Transverse colon (tissue), 4 donors: ENCODE measurements around the gene MT1E. TPM values are rescaled to one million over a fixed set of nuclear protein-coding genes. Genes with fewer than 3 reads are reported as not detected.
A peak's percentile ranks its signal among the peaks of the same experiment; 100 is the strongest.

Experiments
- DNase-seq: peaks from one replicate; pipeline ENCODE4 v3.0.0-alpha.2; 2019
- H3K27ac ChIP-seq, 4 donors: fragments of 200-600 bp; sonication (generic); 2 replicates each; pipeline ENCODE4 v1.5.1; 2016 to 2018; ENCODE audit warnings: inconsistent platforms in 4 of 4
- H3K27me3 ChIP-seq: fragments of 200-600 bp; sonication (generic); 2 replicates; pipeline ENCODE4 v1.5.1; 2017; ENCODE audit warnings: inconsistent platforms
- H3K36me3 ChIP-seq, 4 donors: fragments of 200-600 bp; sonication (generic); 2 replicates each; pipeline ENCODE4 v1.5.1; 2017 to 2019; ENCODE audit warnings: inconsistent platforms in 4 of 4
- H3K4me1 ChIP-seq, 4 donors: fragments of 200-600 bp; sonication (generic); 2 replicates each; pipeline ENCODE4 v1.5.1; 2017 to 2020; ENCODE audit warnings: inconsistent platforms in 4 of 4
- H3K4me3 ChIP-seq, 4 donors: fragments of 200-600 bp; sonication (generic); 1 replicate in 1 of 4; 2 replicates in 3 of 4; pipeline versions ENCODE4 v1.5.1 to v1.6.1; 2017 to 2019; ENCODE audit warnings: inconsistent platforms in 4 of 4
- H3K9me3 ChIP-seq, 2 donors: fragments of 200-600 bp; sonication (generic); 2 replicates each; pipeline ENCODE4 v1.5.1; 2017 to 2019; ENCODE audit warnings: inconsistent platforms in 2 of 2
- CTCF ChIP-seq, 5 experiments: fragments of 200-600 bp in 3 of 5; fragments of 450-650 bp in 2 of 5; sonication (generic) in 3 of 5; IDR thresholded peaks; 1 replicate in 2 of 5; 2 replicates in 3 of 5; pipeline ENCODE4 v1.5.1; 2016 to 2017; ENCODE audit warnings: antibody characterized with exemption in 5 of 5, inconsistent platforms in 3 of 5, mild to moderate bottlenecking in 2 of 5, moderate library complexity in 1 of 5
- EP300 ChIP-seq: sonication (generic); formaldehyde crosslinking; IDR thresholded peaks from one replicate; pipeline ENCODE4 v1.6.1; 2017; ENCODE audit warnings: antibody characterized with exemption, low read depth
- POLR2A ChIP-seq: fragments of 450-650 bp; IDR thresholded peaks from one replicate; pipeline ENCODE4 v1.6.1; 2016; ENCODE audit warnings: antibody characterized with exemption, mild to moderate bottlenecking, moderate library complexity
- POLR2AphosphoS5 ChIP-seq, 3 donors: sonication (generic); formaldehyde crosslinking; IDR thresholded peaks; one replicate each; pipeline ENCODE4 v1.6.1; 2016; ENCODE audit warnings: antibody characterized with exemption in 3 of 3
- WGBS, 2 donors: methylation state at CpG; one replicate each; pipeline ENCODE4 v1.1.5; 2018; ENCODE audit warnings: low coverage in 1 of 2; 5-methylcytosine and 5-hydroxymethylcytosine counted together
- in situ Hi-C, 4 donors: fragments of 200-750 bp; cut with MboI; loops; one replicate each; pipeline versions ENCODE4 v1.15.0 to v1.15.1; 2017; ENCODE audit warnings: low sequenced_read_pairs in 3 of 4, low pct_ligation_motif_present in 1 of 4, low pct_unique_long_range_greater_than_20kb in 1 of 4
- intact Hi-C: fragments of 100-400 bp; cut with DNase I; formaldehyde crosslinking; loops from one replicate; pipeline ENCODE4 v1.15.1; 2023; ENCODE audit warnings: low total_unique reads
- total RNA-seq, 4 donors: library from RNA; depleted of rRNA; stranded (reverse); fragments of >200 nt; gene quantifications; one replicate each; pipeline ENCODE4 v1.1.0, GENCODE V29; 2016

Gene MT1E
- total RNA-seq, 4 donors from 2014 or later: 109 to 1,058 (median 257) TPM

- H3K4me1 ChIP-seq: peaks cover 0 to 22% (median 17%) of the 10 kb centered on the region in 4 donors
- TF ChIP-seq EP300 (no peak), CTCF (IDR thresholded peaks at IDR 0.05) (no peak), POLR2A (no peak), POLR2AphosphoS5 (IDR thresholded peaks at IDR 0.05) (no peak)
- DNase-seq: no peak
- intact Hi-C loops (no loop called here), in situ Hi-C loops (no loop called here)
- WGBS, 2 donors: 97 to 100% methylated on average over 2 of the region's 2 CpGs
- peaks cover 4% of the 10 kb centered on the region for H3K27me3 ChIP-seq
- H3K9me3 ChIP-seq: no peaks in the 10 kb centered on the region
- no peak overlapping the region for H3K4me3 ChIP-seq
- H3K36me3 ChIP-seq: no peaks in the 10 kb centered on the region
- no peak overlapping the region for H3K27ac ChIP-seq
These were observed 1.9 kb upstream of the MT1E start for GRCh38 chr16:56623637-56624036.

DNA sequence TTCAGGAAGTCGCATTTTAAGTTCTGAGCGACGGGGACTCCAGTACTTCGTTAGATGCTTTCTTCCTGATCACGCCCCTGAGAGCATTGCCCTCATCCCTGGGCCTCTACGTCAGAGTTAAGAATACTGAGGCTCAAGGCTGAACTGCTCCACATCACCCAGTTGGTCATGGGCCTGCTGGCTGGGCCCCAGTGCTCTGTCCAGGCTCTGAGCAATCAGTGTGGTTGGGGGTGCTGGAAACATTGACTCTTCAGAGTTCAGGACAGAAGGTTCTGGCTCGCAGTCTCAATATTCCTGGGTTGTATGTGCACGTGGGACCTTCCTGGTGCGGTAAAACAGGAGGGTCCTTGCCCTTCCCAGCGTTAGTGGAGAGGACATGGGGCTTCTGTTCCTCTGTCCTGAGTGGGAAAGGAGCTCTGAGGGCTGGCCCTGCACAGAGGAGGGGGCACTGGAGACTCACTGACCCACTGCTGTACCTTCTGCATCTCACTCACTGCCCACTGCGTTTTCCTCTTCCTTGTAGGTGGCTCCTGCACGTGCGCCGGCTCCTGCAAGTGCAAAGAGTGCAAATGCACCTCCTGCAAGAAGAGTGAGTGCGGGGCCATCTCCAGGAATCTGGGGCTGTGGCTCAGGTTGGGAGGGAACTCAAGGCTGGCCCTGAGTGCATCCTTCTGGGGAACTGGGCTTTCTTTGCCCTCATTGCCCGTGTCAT lies 518 bp downstream of the MT1E start:
- Histone ChIP-seq H3K9me3 (no peaks in the 10 kb centered on the region), H3K36me3 (no peaks in the 10 kb centered on the region), H3K27me3 (no peaks in the 10 kb centered on the region), H3K27ac (peak overlapping the region; percentile 85 to 90 (median 90)), H3K4me3 (peak overlapping the region; percentile 38 to 61 (median 54)), H3K4me1 (peaks cover 0 to 22% (median 17%) of the 10 kb centered on the region in 4 donors)
- 22% methylated on average over 16 of the region's 16 CpGs; no CpG with 5 or more reads in 1 of the 2 donors for WGBS, 2 donors
- in situ Hi-C loops (no loop called here), intact Hi-C loops (loop anchor here (2.0 to 5.0 kb wide), 2 partner anchors 17 to 56 kb away; partner anchors contain the start of genes MT1X and MT2A)
- TF ChIP-seq EP300 (peak; percentile 62), POLR2AphosphoS5 (IDR thresholded peaks at IDR 0.05) (no peak), POLR2A (peak; percentile 4), CTCF (IDR thresholded peaks at IDR 0.05) (no peak)
- DNase-seq: peak; percentile 56

GRCh38 chr16:56626685-56627084 lies 1.1 kb downstream of the MT1E start:
- Histone ChIP-seq H3K27me3 (peaks cover 2% of the 10 kb centered on the region), H3K4me3 (peak overlapping the region; percentile 38 to 61 (median 54)), H3K36me3 (no peaks in the 10 kb centered on the region), H3K9me3 (no peaks in the 10 kb centered on the region), H3K4me1 (peaks cover 0 to 23% (median 18%) of the 10 kb centered on the region in 4 donors), H3K27ac (peak overlapping the region; percentile 85 to 90 (median 90))
- in situ Hi-C loops (no loop called here), intact Hi-C loops (loop anchor here (2.0 to 5.0 kb wide), 2 partner anchors 18 to 56 kb away; partner anchors contain the start of genes MT1X and MT2A)
- TF ChIP-seq EP300 (no peak), CTCF (IDR thresholded peaks at IDR 0.05) (no peak), POLR2A (no peak), POLR2AphosphoS5 (IDR thresholded peaks at IDR 0.05) (no peak)
- no peak for DNase-seq
- WGBS, 2 donors: 37 to 53% methylated on average over 4 to 7 of the region's 7 CpGs

DNA sequence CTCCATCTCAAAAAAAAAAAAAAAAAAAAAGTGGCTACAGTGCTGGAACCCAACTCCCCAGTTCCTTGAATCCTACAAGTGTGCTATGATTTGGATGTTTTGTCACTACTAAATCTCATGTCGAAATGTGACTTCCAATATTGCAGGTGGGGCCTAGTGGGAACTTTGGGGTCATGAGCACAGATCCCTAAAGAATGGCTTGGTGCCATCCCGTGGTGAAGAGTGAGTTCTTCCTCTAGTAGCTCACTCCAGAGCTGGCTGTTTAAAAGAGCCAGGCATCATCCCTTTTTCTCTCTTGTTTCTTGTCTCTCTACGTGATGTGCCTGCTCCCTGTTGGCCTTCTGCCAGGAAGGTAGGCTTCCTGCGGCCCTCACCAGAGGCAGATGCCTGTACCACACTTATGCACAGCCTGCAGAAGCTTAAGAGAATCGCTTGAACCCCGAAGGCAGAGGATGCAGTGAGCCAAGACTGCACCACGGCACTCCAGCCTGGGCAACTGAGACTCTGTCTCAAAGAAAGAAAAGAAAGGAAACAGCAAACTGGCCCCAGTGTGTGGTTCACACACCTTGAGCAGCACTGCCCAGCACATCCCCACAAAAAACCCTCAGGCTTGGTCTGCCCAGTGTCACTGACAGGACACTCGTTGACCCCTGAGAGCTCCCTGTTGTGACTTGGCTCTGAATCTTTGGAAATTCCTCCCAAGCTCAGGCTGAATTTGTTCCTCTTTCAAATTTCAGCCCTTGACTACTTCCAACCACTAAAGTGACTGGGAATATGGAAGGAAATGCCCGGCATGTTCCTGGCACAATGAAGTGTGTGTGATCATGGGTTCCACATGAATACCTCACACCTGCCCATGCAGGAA lies 3.1 kb downstream of the MT1E start:
- Histone ChIP-seq H3K36me3 (no peaks in the 10 kb centered on the region), H3K9me3 (no peaks in the 10 kb centered on the region), H3K27me3 (peaks cover 21% of the 10 kb centered on the region), H3K27ac (peak overlapping the region in 1 of 4 donors; percentile 37), H3K4me3 (no peak overlapping the region), H3K4me1 (peaks cover 0 to 35% (median 29%) of the 10 kb centered on the region in 4 donors)
- intact Hi-C loops: loop anchor here (5.0 kb wide), 1 partner anchor 54 kb away; the partner anchor contains the start of gene MT1X
- no peak for TF ChIP-seq POLR2AphosphoS5 (IDR thresholded peaks at IDR 0.05)
- TF ChIP-seq EP300: no peak
- TF ChIP-seq POLR2A: no peak
- TF ChIP-seq CTCF (IDR thresholded peaks at IDR 0.05): no peak
- in situ Hi-C loops: no loop called here
- no peak for DNase-seq
- 77 to 89% methylated on average over 3 to 9 of the region's 9 CpGs for WGBS, 2 donors
